ENCODE measurements around the gene FBXO11.

The FBXO11 gene

GRCh38 chr2:47907039-47907781, 912 bp upstream of the FBXO11 start (continued):
- TF ChIP-seq ZBTB17 (tag by site-specific recombination; IDR thresholded peaks at IDR 0.05): peak; percentile 78; the same call in 1 of the 2 replicates
- TF ChIP-seq ZEB2 (tag by site-specific recombination; IDR thresholded peaks at IDR 0.05): 0 out of 2 replicates have a peak, but pooled peaks have one; percentile 11
- no peak for TF ChIP-seq ZNF221 (tag by site-specific recombination; IDR thresholded peaks at IDR 0.05; ENCODE audit: borderline replicate concordance)
- peak; percentile 55 for TF ChIP-seq ZNF335 (tag by site-specific recombination; conservative IDR thresholded peaks at IDR 0.05)
- 0 out of 2 replicates have a peak, but pooled peaks have one; percentile 8 for TF ChIP-seq ZBTB21 (tag by site-specific recombination; IDR thresholded peaks at IDR 0.05)
- no peak for TF ChIP-seq ZNF571 (tag by site-specific recombination; IDR thresholded peaks at IDR 0.05)
- TF ChIP-seq TSHZ1 (tag by site-specific recombination; IDR thresholded peaks at IDR 0.05; ENCODE audit: borderline replicate concordance): no peak
- TF ChIP-seq ZNF2 (tag by site-specific recombination; IDR thresholded peaks at IDR 0.05): no peak
- peak; percentile 97 for TF ChIP-seq ZBTB48 (tag by site-specific recombination; IDR thresholded peaks at IDR 0.05)
- TF ChIP-seq ZBTB8A (tag by site-specific recombination; IDR thresholded peaks at IDR 0.05): peak; percentile 37; the same call in 1 of the 2 replicates
- TF ChIP-seq, protein P1, sequence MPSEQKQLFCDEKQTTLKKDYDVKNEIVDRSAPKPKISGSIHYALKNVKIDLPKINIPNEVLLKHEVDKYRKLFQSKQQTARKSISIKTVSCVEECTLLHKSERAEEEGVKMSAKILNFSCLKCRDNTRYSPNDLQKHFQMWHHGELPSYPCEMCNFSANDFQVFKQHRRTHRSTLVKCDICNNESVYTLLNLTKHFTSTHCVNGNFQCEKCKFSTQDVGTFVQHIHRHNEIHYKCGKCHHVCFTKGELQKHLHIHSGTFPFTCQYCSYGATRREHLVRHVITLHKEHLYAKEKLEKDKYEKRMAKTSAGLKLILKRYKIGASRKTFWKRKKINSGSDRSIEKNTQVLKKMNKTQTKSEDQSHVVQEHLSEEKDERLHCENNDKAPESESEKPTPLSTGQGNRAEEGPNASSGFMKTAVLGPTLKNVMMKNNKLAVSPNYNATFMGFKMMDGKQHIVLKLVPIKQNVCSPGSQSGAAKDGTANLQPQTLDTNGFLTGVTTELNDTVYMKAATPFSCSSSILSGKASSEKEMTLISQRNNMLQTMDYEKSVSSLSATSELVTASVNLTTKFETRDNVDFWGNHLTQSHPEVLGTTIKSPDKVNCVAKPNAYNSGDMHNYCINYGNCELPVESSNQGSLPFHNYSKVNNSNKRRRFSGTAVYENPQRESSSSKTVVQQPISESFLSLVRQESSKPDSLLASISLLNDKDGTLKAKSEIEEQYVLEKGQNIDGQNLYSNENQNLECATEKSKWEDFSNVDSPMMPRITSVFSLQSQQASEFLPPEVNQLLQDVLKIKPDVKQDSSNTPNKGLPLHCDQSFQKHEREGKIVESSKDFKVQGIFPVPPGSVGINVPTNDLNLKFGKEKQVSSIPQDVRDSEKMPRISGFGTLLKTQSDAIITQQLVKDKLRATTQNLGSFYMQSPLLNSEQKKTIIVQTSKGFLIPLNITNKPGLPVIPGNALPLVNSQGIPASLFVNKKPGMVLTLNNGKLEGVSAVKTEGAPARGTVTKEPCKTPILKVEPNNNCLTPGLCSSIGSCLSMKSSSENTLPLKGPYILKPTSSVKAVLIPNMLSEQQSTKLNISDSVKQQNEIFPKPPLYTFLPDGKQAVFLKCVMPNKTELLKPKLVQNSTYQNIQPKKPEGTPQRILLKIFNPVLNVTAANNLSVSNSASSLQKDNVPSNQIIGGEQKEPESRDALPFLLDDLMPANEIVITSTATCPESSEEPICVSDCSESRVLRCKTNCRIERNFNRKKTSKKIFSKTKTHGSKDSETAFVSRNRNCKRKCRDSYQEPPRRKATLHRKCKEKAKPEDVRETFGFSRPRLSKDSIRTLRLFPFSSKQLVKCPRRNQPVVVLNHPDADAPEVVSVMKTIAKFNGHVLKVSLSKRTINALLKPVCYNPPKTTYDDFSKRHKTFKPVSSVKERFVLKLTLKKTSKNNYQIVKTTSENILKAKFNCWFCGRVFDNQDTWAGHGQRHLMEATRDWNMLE (tag by site-specific recombination; conservative IDR thresholded peaks at IDR 0.05; ENCODE audit: low read depth): no peak
- 0 out of 2 replicates have a peak, but pooled peaks have one; percentile 17 for TF ChIP-seq ZNF24 (tag by site-specific recombination; IDR thresholded peaks at IDR 0.05)
- TF ChIP-seq ZNF600 (tag by site-specific recombination; IDR thresholded peaks at IDR 0.05): no peak

DNA sequence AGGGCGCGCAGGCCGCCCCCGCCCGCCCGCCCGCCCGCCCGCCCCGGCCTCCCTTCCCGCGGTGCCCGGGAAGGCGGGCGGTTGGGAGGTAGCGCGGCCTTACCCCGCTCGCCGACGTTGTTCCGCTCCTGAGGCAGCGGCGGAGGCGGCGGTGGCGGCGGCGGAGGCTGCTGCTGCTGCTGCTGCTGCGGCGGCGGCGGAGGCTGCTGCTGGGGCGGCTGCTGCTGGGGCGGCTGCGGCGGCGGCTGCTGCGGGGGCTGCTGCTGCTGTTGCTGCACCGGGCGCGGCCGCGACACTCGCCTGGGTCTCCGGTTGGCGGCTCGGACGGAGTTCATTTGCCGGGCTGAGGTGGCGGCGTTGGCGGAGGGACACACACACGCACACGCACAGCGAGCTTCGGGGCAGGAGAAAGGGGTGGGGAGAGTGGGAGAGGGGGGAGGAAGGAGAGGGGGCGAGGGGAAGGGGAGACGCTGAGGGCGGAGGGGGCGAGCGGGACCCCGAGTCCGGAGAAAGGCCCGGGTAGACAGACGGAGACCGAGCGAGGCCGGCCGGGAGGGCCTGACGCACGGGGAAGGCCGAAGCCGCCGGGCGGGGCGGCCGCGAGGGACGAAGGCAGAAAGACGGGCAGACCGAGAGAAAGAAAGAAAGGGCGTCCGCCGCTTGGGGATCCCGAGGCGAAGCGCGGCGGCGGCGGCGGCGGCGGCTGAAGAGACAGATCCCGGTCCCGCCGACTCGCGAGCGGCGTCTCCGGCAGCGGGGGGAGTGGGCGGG, 727 bp downstream of the FBXO11 start:
- Histone ChIP-seq H3K4me3 (ENCODE audit: low read depth, low read length) (peak overlapping the region; percentile 84), H3K4me1 (ENCODE audit: control insufficient read depth, insufficient read depth, low read length) (peaks cover 9% of the 10 kb centered on the region; the same call in 1 of the 2 replicates), H3K27ac (ENCODE audit: extremely low read depth, low read depth, low read length) (peak overlapping the region; percentile 94), H3K9me3 (ENCODE audit: control insufficient read depth, insufficient read depth, low read depth, low read length) (no peaks in the 10 kb centered on the region), H3K36me3 (ENCODE audit: control insufficient read depth in 2 of 2, insufficient read depth in 1 of 2, low read length in 2 of 2) (no peaks in the 10 kb centered on the region)
- POLR2A ChIA-PET: no interaction called here
- CTCF ChIA-PET: no interaction called here
- TF ChIP-seq ZNF514 (tag by site-specific recombination; IDR thresholded peaks at IDR 0.05) (no peak), PRDM1 (tag by site-specific recombination; IDR thresholded peaks at IDR 0.05) (peak; percentile 54; the same call in 1 of the 2 replicates), KLF9 (tag by site-specific recombination; IDR thresholded peaks at IDR 0.05; ENCODE audit: low read depth) (0 out of 2 replicates have a peak, but pooled peaks have one; percentile 11), ZNF366 (tag by site-specific recombination; conservative IDR thresholded peaks at IDR 0.05) (peak; percentile 95), ZFHX2 (tag by site-specific recombination; conservative IDR thresholded peaks at IDR 0.05) (peak; percentile 68), ZBTB8A (tag by site-specific recombination; IDR thresholded peaks at IDR 0.05) (peak; percentile 48; the same call in 1 of the 2 replicates), ZNF24 (tag by site-specific recombination; IDR thresholded peaks at IDR 0.05) (no peak), ZBTB48 (tag by site-specific recombination; IDR thresholded peaks at IDR 0.05) (no peak), ZNF645 (tag by site-specific recombination; IDR thresholded peaks at IDR 0.05) (no peak)
- TF ChIP-seq, protein P2, sequence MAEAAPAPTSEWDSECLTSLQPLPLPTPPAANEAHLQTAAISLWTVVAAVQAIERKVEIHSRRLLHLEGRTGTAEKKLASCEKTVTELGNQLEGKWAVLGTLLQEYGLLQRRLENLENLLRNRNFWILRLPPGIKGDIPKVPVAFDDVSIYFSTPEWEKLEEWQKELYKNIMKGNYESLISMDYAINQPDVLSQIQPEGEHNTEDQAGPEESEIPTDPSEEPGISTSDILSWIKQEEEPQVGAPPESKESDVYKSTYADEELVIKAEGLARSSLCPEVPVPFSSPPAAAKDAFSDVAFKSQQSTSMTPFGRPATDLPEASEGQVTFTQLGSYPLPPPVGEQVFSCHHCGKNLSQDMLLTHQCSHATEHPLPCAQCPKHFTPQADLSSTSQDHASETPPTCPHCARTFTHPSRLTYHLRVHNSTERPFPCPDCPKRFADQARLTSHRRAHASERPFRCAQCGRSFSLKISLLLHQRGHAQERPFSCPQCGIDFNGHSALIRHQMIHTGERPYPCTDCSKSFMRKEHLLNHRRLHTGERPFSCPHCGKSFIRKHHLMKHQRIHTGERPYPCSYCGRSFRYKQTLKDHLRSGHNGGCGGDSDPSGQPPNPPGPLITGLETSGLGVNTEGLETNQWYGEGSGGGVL (tag by site-specific recombination; IDR thresholded peaks at IDR 0.05): peak; percentile 73
- TF ChIP-seq, protein P3, sequence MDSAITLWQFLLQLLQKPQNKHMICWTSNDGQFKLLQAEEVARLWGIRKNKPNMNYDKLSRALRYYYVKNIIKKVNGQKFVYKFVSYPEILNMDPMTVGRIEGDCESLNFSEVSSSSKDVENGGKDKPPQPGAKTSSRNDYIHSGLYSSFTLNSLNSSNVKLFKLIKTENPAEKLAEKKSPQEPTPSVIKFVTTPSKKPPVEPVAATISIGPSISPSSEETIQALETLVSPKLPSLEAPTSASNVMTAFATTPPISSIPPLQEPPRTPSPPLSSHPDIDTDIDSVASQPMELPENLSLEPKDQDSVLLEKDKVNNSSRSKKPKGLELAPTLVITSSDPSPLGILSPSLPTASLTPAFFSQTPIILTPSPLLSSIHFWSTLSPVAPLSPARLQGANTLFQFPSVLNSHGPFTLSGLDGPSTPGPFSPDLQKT (IDR thresholded peaks at IDR 0.05; ENCODE audit: borderline replicate concordance, low read depth, low read length): no peak
